Measurements from ENCODE around the gene MAB21L3.

- TF ChIP-seq EZH2 (IDR thresholded peaks at IDR 0.05): no peak
- no peak for TF ChIP-seq POLR2AphosphoS5 (IDR thresholded peaks at IDR 0.05; ENCODE audit: borderline replicate concordance, low read depth, low read length)
- no peak for TF ChIP-seq FOXP2 (optimal IDR thresholded peaks at IDR 0.05; ENCODE audit: control extremely low read depth, extremely low read length, insufficient read depth)
Observed at GRCh38 chr1:116153692-116154031, 42.5 kb downstream of the MAB21L3 start.
